Neural cell (in vitro differentiated cells): ENCODE data around the gene ZBTB24.

ENCODE experiments used
- EP300 ChIP-seq: fragments of 450-650 bp; conservative IDR thresholded peaks from 2 replicates; pipeline ENCODE4 v1.6.1; 2014; ENCODE audit warnings: antibody characterized with exemption, mild to moderate bottlenecking, moderate library complexity; ENCODE audit not compliant: poor library complexity, severe bottlenecking
- EZH2 ChIP-seq: fragments of 200-600, 300-800 bp; shearing (Covaris generic), sonication (generic); IDR thresholded peaks from 2 replicates; pipeline ENCODE4 v1.6.1; 2014; ENCODE audit warnings: antibody characterized with exemption, low read length, borderline replicate concordance, mild to moderate bottlenecking; ENCODE audit not compliant: insufficient read depth, poor library complexity, severe bottlenecking
- RAD21 ChIP-seq: fragments of 450-650 bp; conservative IDR thresholded peaks from 2 replicates; pipeline ENCODE4 v1.6.1; 2014; ENCODE audit warnings: antibody characterized with exemption, mild to moderate bottlenecking, moderate library complexity
- TF ChIP-seq, protein P1 (sequence below): fragments of 450-650 bp; IDR thresholded peaks from 2 replicates; pipeline ENCODE4 v1.5.1; 2014; ENCODE audit warnings: antibody characterized with exemption, mild to moderate bottlenecking, moderate library complexity; ENCODE audit not compliant: poor library complexity, severe bottlenecking

DNA sequence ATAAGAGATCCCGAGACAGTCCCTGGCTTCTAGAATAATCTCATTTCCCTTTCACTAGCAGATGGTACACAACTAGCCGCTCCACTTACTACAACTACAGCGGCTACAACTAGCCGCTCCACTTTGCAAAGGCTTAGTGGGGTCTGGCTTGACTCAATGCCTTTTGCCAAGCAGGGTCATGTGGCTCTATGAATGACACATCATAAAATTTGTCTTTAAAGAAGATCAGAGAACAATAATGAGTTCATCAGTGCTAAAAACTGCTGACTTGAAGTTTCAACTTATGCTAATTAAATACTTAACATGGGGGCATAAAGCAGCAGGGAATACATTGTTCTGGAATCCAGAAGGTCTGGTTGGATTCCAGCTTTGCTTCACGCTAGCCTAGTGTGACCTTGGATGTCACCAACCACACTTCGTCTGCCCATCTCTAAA is 25.4 kb downstream of the ZBTB24 start:
- TF ChIP-seq EP300 (no peak), RAD21 (no peak), EZH2 (no peak)
- TF ChIP-seq, protein P1, sequence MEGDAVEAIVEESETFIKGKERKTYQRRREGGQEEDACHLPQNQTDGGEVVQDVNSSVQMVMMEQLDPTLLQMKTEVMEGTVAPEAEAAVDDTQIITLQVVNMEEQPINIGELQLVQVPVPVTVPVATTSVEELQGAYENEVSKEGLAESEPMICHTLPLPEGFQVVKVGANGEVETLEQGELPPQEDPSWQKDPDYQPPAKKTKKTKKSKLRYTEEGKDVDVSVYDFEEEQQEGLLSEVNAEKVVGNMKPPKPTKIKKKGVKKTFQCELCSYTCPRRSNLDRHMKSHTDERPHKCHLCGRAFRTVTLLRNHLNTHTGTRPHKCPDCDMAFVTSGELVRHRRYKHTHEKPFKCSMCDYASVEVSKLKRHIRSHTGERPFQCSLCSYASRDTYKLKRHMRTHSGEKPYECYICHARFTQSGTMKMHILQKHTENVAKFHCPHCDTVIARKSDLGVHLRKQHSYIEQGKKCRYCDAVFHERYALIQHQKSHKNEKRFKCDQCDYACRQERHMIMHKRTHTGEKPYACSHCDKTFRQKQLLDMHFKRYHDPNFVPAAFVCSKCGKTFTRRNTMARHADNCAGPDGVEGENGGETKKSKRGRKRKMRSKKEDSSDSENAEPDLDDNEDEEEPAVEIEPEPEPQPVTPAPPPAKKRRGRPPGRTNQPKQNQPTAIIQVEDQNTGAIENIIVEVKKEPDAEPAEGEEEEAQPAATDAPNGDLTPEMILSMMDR, result no peak
